Caco-2 (cell line): ENCODE results near the gene LRRC2. TPM values are rescaled to one million over a fixed set of nuclear protein-coding genes. Genes with fewer than 3 reads are reported as not detected.

ENCODE experiments used
- BruUV-seq: library from RNA; stranded (reverse); fragments of 400-500 nt; replicated peaks from 2 replicates; lab custom pipeline; 2021; lab: Mats Ljungman, UMichigan
- CTCF ChIA-PET: fragments of 300-600 bp; sonication (Branson Sonifier 250); formaldehyde crosslinking; loops from one replicate; lab custom pipeline; 2022; ENCODE audit warnings: antibody characterized with exemption; lab: Charles Lee
- POLR2A ChIA-PET: fragments of 300-600 bp; sonication (Branson Sonifier 250); formaldehyde crosslinking; loops from one replicate; lab custom pipeline; 2022; ENCODE audit warnings: antibody characterized with exemption; lab: Charles Lee
- DNase-seq, 2 experiments: peaks; one replicate each; pipeline versions ENCODE4 v3.0.0 to v3.0.0-alpha.2; 2020 to 2022
- H3K27me3 ChIP-seq: replicated peaks from 2 replicates; pipeline ENCODE4 v1.6.0; 2011; ENCODE audit warnings: low read length; ENCODE audit not compliant: control insufficient read depth, insufficient read depth
- H3K36me3 ChIP-seq: 2 replicates; pipeline ENCODE4 v1.5.1; 2011; ENCODE audit warnings: low read length; ENCODE audit not compliant: control insufficient read depth, insufficient read depth
- H3K4me1 ChIP-seq: fragments of 250-450 bp; sonication (Bioruptor Pico); 2 replicates; pipeline ENCODE4 v1.5.1; 2020; ENCODE audit warnings: mild to moderate bottlenecking
- H3K4me3 ChIP-seq: 2 replicates; pipeline ENCODE4 v1.5.1; 2011; ENCODE audit warnings: low read depth, mild to moderate bottlenecking, control low read depth, low read length
- H3K9me3 ChIP-seq: fragments of 250-450 bp; sonication (Bioruptor Pico); 2 replicates; pipeline ENCODE4 v1.5.1; 2020; ENCODE audit warnings: mild to moderate bottlenecking, moderate library complexity
- H3K27ac Mint-ChIP-seq: one replicate; pipeline ENCODE4 v1.8.0; 2022; ENCODE audit warnings: mixed read lengths; ENCODE audit not compliant: unreplicated experiment
- H3K27me3 Mint-ChIP-seq: one replicate; pipeline ENCODE4 v1.8.0; 2022; ENCODE audit warnings: mixed read lengths; ENCODE audit not compliant: insufficient read depth, unreplicated experiment
- H3K36me3 Mint-ChIP-seq: one replicate; pipeline ENCODE4 v1.8.0; 2022; ENCODE audit warnings: mild to moderate bottlenecking, mixed read lengths; ENCODE audit not compliant: insufficient read depth, unreplicated experiment
- H3K4me1 Mint-ChIP-seq: one replicate; pipeline ENCODE4 v1.8.0; 2022; ENCODE audit warnings: low read depth, mixed read lengths; ENCODE audit not compliant: unreplicated experiment
- H3K4me3 Mint-ChIP-seq: one replicate; pipeline ENCODE4 v1.8.0; 2022; ENCODE audit warnings: mild to moderate bottlenecking, moderate library complexity, mixed read lengths; ENCODE audit not compliant: unreplicated experiment
- H3K9me3 Mint-ChIP-seq: one replicate; pipeline ENCODE4 v1.8.0; 2022; ENCODE audit warnings: mixed read lengths; ENCODE audit not compliant: unreplicated experiment
- intact Hi-C: fragments of 100-400 bp; cut with micrococcal nuclease; formaldehyde crosslinking; loops from one replicate; pipeline ENCODE4 v1.10.0; 2022; ENCODE audit not compliant: unreplicated experiment
- total RNA-seq: library from RNA; stranded (reverse); gene quantifications from 2 replicates; pipeline ENCODE4 v1.2.3, GENCODE V29; 2022
- TF ChIP-seq, protein P1 (sequence below), 2 experiments: fragments of 200-600 bp in 1 of 2; IDR thresholded peaks; 1 replicate in 1 of 2; 2 replicates in 1 of 2; pipeline versions ENCODE4 v1.5.1 to v1.8.0; 2011 to 2022; ENCODE audit warnings: antibody characterized with exemption in 1 of 2, control low read depth in 1 of 2, inconsistent platforms in 1 of 2, low read depth in 1 of 2, low read length in 1 of 2, mild to moderate bottlenecking in 1 of 2, moderate library complexity in 1 of 2; ENCODE audit not compliant: insufficient read depth in 1 of 2, severe bottlenecking in 1 of 2, unreplicated experiment in 1 of 2

The LRRC2 gene
- total RNA-seq, 1 experiment from 2014 or later = 0.27 TPM

DNA sequence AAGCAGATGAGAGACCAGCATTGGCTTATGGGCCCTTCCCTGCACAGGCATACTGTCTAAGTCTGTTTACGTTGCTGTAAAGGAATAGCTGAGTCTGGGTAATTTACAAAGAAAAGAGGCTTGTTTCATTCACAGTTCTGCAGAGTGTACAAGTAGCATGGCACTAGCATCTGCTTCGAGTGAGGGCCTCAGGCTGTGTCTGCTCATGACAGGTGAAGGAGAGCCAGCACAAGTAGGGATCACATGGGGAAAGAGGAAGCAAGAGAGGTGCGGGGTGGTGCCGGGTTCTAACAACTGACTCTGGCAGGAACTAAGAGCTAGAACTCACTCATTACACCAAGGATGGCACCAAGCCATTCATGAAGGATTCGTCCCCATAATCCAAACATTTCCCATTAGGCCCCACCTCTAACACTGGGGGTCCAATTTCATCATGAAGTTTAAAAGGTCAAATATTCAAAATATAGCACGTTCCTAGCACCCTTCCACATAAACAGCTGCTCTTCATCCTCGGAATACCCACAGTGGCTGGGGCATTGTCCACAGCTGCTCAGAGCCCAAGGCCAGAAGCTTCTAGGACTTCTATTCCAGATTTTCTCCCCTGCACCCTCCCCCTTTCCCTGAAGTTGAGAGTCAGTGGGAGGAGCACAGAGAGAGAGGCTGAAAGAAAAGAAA, 62.8 kb downstream of the LRRC2 start:
- Histone ChIP-seq H3K36me3 (no peaks in the 10 kb centered on the region), H3K27me3 (no peaks in the 10 kb centered on the region; the same call in 1 of the 2 replicates), H3K9me3 (no peaks in the 10 kb centered on the region), H3K4me1 (no peaks in the 10 kb centered on the region), H3K4me3 (no peak overlapping the region)
- TF ChIP-seq, protein P1, sequence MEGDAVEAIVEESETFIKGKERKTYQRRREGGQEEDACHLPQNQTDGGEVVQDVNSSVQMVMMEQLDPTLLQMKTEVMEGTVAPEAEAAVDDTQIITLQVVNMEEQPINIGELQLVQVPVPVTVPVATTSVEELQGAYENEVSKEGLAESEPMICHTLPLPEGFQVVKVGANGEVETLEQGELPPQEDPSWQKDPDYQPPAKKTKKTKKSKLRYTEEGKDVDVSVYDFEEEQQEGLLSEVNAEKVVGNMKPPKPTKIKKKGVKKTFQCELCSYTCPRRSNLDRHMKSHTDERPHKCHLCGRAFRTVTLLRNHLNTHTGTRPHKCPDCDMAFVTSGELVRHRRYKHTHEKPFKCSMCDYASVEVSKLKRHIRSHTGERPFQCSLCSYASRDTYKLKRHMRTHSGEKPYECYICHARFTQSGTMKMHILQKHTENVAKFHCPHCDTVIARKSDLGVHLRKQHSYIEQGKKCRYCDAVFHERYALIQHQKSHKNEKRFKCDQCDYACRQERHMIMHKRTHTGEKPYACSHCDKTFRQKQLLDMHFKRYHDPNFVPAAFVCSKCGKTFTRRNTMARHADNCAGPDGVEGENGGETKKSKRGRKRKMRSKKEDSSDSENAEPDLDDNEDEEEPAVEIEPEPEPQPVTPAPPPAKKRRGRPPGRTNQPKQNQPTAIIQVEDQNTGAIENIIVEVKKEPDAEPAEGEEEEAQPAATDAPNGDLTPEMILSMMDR (IDR thresholded peaks at IDR 0.05; ENCODE audit: insufficient read depth in 1 of 2, low read depth in 1 of 2, low read length in 1 of 2, severe bottlenecking in 1 of 2, unreplicated experiment in 1 of 2) = no peak
- Mint-ChIP-seq H3K36me3 (no peaks in the 10 kb centered on the region), H3K4me3 (no peak overlapping the region), H3K27me3 (no peaks in the 10 kb centered on the region), H3K4me1 (no peaks in the 10 kb centered on the region), H3K9me3 (no peaks in the 10 kb centered on the region), H3K27ac (no peak overlapping the region)
- BruUV-seq = no TSS peak
- DNase-seq = no peak
- ChIA-PET CTCF (no interaction called here), POLR2A (no interaction called here)
- intact Hi-C loops = no loop called here

DNA sequence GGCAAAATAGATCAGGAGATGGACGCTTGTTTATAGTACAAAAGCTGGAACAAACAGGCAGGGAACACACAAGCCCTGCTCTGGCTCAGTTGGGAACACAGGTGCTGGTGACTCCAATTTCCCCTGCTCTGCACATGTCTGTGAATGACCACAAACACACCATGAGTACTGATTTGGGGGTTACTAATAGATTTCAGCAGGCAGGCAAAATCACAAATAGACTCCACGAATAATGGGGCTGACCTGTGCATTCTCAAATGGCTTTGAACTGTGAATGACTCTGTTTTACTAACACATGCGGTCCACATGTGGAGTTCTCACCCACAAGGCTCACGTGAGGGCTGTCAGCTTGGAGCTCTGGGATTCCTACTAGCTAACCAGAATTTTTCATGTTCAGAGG, 64.4 kb downstream of the LRRC2 start:
- H3K27me3 ChIP-seq = no peaks in the 10 kb centered on the region; the same call in 1 of the 2 replicates
- ChIA-PET CTCF (interaction anchor here (1.9 kb wide), 1 partner anchor 57 kb away, joined by 4 read pairs; no protein-coding TSS in a partner anchor), POLR2A (no interaction called here)
- intact Hi-C loops = no loop called here
- no peaks in the 10 kb centered on the region for H3K36me3 ChIP-seq
- H3K9me3 ChIP-seq = no peaks in the 10 kb centered on the region
- 0 out of 2 replicates have a peak, but pooled peaks cover 4% of the 10 kb centered on the region for H3K4me1 ChIP-seq
- no peak overlapping the region for H3K4me3 Mint-ChIP-seq
- TF ChIP-seq, protein P1 (IDR thresholded peaks at IDR 0.05; ENCODE audit: insufficient read depth in 1 of 2, low read depth in 1 of 2, low read length in 1 of 2, severe bottlenecking in 1 of 2, unreplicated experiment in 1 of 2) = no peak
- no TSS peak for BruUV-seq
- no peak overlapping the region for H3K4me3 ChIP-seq
- no peaks in the 10 kb centered on the region for H3K36me3 Mint-ChIP-seq
- H3K4me1 Mint-ChIP-seq = no peaks in the 10 kb centered on the region
- H3K27me3 Mint-ChIP-seq = no peaks in the 10 kb centered on the region
- H3K9me3 Mint-ChIP-seq = no peaks in the 10 kb centered on the region
- no peak for DNase-seq
- no peak overlapping the region for H3K27ac Mint-ChIP-seq

- Mint-ChIP-seq H3K4me1 (no peaks in the 10 kb centered on the region), H3K27ac (no peak overlapping the region), H3K9me3 (no peaks in the 10 kb centered on the region), H3K4me3 (no peak overlapping the region), H3K27me3 (no peaks in the 10 kb centered on the region), H3K36me3 (no peaks in the 10 kb centered on the region)
- no TSS peak for BruUV-seq
- no peak overlapping the region for H3K4me3 ChIP-seq
- no peak for DNase-seq
- TF ChIP-seq, protein P1 (IDR thresholded peaks at IDR 0.05; ENCODE audit: insufficient read depth in 1 of 2, low read depth in 1 of 2, low read length in 1 of 2, severe bottlenecking in 1 of 2, unreplicated experiment in 1 of 2) = no peak
- H3K36me3 ChIP-seq = no peaks in the 10 kb centered on the region
- POLR2A ChIA-PET = no interaction called here
- CTCF ChIA-PET = interaction anchor here (0.5 to 1.9 kb wide), 3 partner anchors 51 to 82 kb away, joined by 3 to 4 read pairs (median 3); no protein-coding TSS in a partner anchor
- no peaks in the 10 kb centered on the region for H3K9me3 ChIP-seq
- H3K27me3 ChIP-seq = no peaks in the 10 kb centered on the region; the same call in 1 of the 2 replicates
- 0 out of 2 replicates have a peak, but pooled peaks cover 8% of the 10 kb centered on the region for H3K4me1 ChIP-seq
- intact Hi-C loops = no loop called here
Measured at GRCh38 chr3:46500656-46501635, 65.2 kb downstream of the LRRC2 start.
